ENCODE measurements around the gene DMAC2. TPM values are rescaled to one million over a fixed set of nuclear protein-coding genes. Genes with fewer than 3 reads are reported as not detected.

The DMAC2 gene
- total RNA-seq, 2 donors from 2014 or later = 21.7 to 27.9 TPM

- H3K36me3 ChIP-seq = peaks cover 7% of the 10 kb centered on the region
- no peaks in the 10 kb centered on the region for H3K27me3 ChIP-seq (replicated peaks; ENCODE audit: insufficient read depth)
- TF ChIP-seq, protein P1, sequence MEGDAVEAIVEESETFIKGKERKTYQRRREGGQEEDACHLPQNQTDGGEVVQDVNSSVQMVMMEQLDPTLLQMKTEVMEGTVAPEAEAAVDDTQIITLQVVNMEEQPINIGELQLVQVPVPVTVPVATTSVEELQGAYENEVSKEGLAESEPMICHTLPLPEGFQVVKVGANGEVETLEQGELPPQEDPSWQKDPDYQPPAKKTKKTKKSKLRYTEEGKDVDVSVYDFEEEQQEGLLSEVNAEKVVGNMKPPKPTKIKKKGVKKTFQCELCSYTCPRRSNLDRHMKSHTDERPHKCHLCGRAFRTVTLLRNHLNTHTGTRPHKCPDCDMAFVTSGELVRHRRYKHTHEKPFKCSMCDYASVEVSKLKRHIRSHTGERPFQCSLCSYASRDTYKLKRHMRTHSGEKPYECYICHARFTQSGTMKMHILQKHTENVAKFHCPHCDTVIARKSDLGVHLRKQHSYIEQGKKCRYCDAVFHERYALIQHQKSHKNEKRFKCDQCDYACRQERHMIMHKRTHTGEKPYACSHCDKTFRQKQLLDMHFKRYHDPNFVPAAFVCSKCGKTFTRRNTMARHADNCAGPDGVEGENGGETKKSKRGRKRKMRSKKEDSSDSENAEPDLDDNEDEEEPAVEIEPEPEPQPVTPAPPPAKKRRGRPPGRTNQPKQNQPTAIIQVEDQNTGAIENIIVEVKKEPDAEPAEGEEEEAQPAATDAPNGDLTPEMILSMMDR (IDR thresholded peaks at IDR 0.05) = no peak
- no peak overlapping the region for H3K27ac ChIP-seq
- DNase-seq (ENCODE audit: low spot score) (no peak), ATAC-seq (ENCODE audit: insufficient number of reproducible peaks, low FRiP score, low read depth) (no peak)
- H3K4me1 ChIP-seq (ENCODE audit: control insufficient read depth in 1 of 2, low read depth in 2 of 2) = peaks cover 13 to 25% of the 10 kb centered on the region in 2 donors
- H3K4me3 ChIP-seq = no peak overlapping the region
- no peaks in the 10 kb centered on the region for H3K9me3 ChIP-seq
Measured at GRCh38 chr19:41430922-41431321, 8.8 kb downstream of the DMAC2 start.

DNA sequence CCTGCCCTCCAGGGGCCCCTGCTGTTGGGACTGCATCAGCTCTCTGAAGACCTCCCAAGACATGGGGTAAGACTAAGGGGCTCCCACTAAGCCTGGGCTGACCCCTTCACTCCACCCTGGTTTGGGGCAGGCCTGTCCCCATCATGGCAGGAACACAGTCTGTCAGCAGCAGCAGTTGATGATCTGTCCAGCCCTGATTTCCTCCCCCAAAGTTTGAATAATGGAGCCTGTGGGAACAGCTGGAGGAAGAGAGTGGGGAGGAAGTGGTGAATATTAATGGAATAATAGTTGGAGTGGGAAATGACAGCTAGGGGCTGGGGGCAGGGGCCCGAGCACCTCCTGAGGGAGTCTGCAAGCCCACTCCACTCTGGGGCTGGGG is 11.2 kb downstream of the DMAC2 start:
- H3K4me1 ChIP-seq (ENCODE audit: control insufficient read depth in 1 of 2, low read depth in 2 of 2) = peaks cover 13 to 30% of the 10 kb centered on the region in 2 donors
- H3K4me3 ChIP-seq = peak overlapping the region; percentile 90
- peaks cover 12% of the 10 kb centered on the region for H3K36me3 ChIP-seq
- peak overlapping the region in 1 of 2 donors; percentile 66 for H3K27ac ChIP-seq
- no peaks in the 10 kb centered on the region for H3K27me3 ChIP-seq (replicated peaks; ENCODE audit: insufficient read depth)
- H3K9me3 ChIP-seq = no peaks in the 10 kb centered on the region
- DNase-seq (ENCODE audit: low spot score) (no peak), ATAC-seq (ENCODE audit: insufficient number of reproducible peaks, low FRiP score, low read depth) (no peak)
- TF ChIP-seq, protein P1 (IDR thresholded peaks at IDR 0.05) = no peak

- peaks cover 13 to 30% of the 10 kb centered on the region in 2 donors for H3K4me1 ChIP-seq (ENCODE audit: control insufficient read depth in 1 of 2, low read depth in 2 of 2)
Measured at GRCh38 chr19:41427647-41428480, 11.8 kb downstream of the DMAC2 start.

DNA sequence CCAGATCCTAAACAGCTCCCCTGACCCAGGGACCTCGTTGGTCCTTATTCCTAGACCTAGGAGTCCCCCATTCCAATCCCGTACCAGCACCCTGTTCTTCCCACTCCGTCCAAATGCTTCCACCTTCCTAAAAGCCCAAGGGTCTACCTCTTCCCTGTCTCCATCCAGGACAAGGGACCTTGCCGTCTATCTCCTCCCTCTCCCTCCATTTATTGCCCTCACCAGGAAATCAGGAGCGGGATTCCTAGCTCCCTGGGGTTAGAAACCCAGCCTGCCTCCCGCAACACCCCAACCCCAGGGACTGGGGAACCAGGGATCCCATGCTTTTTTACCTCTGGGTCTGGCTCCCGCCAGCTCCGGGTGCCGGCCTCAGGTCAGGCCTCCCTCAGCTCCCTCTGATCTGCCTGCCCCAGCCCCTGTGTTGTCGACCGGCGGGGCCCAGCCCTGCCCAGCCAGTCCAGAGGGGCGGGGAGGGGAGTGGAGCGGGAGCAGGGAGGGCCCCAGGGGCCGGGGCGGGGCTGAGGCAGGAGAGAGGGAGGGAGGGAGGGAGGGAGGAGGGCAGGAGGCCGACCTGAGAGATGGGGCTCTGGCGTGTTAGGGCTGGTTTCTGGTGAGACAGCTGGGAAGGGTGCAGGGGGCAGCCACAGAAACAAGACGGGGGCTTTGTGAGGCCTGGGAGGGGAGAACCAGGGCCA is 12.6 kb downstream of the DMAC2 start, which contains the start of gene B3GNT8:
Gene B3GNT8, minus strand, starts transcription at position 423 of the 695 bp plus-strand sequence. CDS start 596 bp downstream, outside the sequence.
- Histone ChIP-seq H3K27ac (peak within 1 kb of the TSS; percentile 66 to 77), H3K4me1 (ENCODE audit: control insufficient read depth in 1 of 2, low read depth in 2 of 2) (peaks cover 13 to 30% of the 10 kb centered on the region in 2 donors), H3K4me3 (peak within 1 kb of the TSS; percentile 90), H3K9me3 (no peaks in the 10 kb centered on the region), H3K27me3 (replicated peaks; ENCODE audit: insufficient read depth) (no peaks in the 10 kb centered on the region), H3K36me3 (peaks cover 18% of the 10 kb centered on the region)
- TF ChIP-seq, protein P1 (IDR thresholded peaks at IDR 0.05) = no peak
- ATAC-seq (ENCODE audit: insufficient number of reproducible peaks, low FRiP score, low read depth) = peak; percentile 29
- peak; percentile 39 for DNase-seq (ENCODE audit: low spot score)

More at GRCh38 chr19:41427647-41428480, 11.8 kb downstream of the DMAC2 start:
- peaks cover 12% of the 10 kb centered on the region for H3K36me3 ChIP-seq
- TF ChIP-seq, protein P1 (IDR thresholded peaks at IDR 0.05) = no peak
- H3K27me3 ChIP-seq (replicated peaks; ENCODE audit: insufficient read depth) = no peaks in the 10 kb centered on the region
- H3K27ac ChIP-seq = peak overlapping the region; percentile 66 to 72
- ATAC-seq (ENCODE audit: insufficient number of reproducible peaks, low FRiP score, low read depth) = peak; percentile 17
- DNase-seq (ENCODE audit: low spot score) = no peak
- peak overlapping the region; percentile 90 for H3K4me3 ChIP-seq
- H3K9me3 ChIP-seq = no peaks in the 10 kb centered on the region

All from thoracic aorta (tissue), 2 donors.